ENCODE data around the gene ULK4. TPM values are rescaled to one million over a fixed set of nuclear protein-coding genes. Genes with fewer than 3 reads are reported as not detected.
A peak's percentile ranks its signal among the peaks of the same experiment; 100 is the strongest.
"Not testable (repeated sequence)": the region's sequence is repeated elsewhere in the genome, so short reads cannot be mapped to it uniquely, and the experiment has no call there.

The ULK4 gene
- total RNA-seq, 1 donor from 2014 or later = 10.8 TPM

- DNase-seq = no peak
Measured at GRCh38 chr3:41863024-41863423, 98.9 kb downstream of the ULK4 start.

- not testable (repeated sequence) for DNase-seq
Measured at GRCh38 chr3:41860489-41860888, 101.4 kb downstream of the ULK4 start.

GRCh38 chr3:41854956-41855355 is 106.9 kb downstream of the ULK4 start:
- DNase-seq = no peak

GRCh38 chr3:41853540-41854196 is 108.2 kb downstream of the ULK4 start:
- no peak for DNase-seq

- no peak for DNase-seq
Measured at GRCh38 chr3:41848753-41849574, 112.9 kb downstream of the ULK4 start.

- DNase-seq = no peak
Measured at GRCh38 chr3:41847679-41848078, 114.2 kb downstream of the ULK4 start.

- no peak for DNase-seq
Measured at GRCh38 chr3:41846850-41847249, 115.1 kb downstream of the ULK4 start.

- DNase-seq = no peak
Measured at GRCh38 chr3:41845826-41846225, 116.1 kb downstream of the ULK4 start.

- not testable (repeated sequence) for DNase-seq
Measured at GRCh38 chr3:41844256-41844655, 117.6 kb downstream of the ULK4 start.

GRCh38 chr3:41840936-41841668 is 120.8 kb downstream of the ULK4 start:
- DNase-seq = not testable (repeated sequence)

GRCh38 chr3:41836360-41837134 is 125.4 kb downstream of the ULK4 start:
- no peak for DNase-seq

GRCh38 chr3:41833628-41834027 is 128.3 kb downstream of the ULK4 start:
- no peak for DNase-seq

- DNase-seq = no peak
Measured at GRCh38 chr3:41819236-41819635, 142.7 kb downstream of the ULK4 start.

- no peak for DNase-seq
Measured at GRCh38 chr3:41808618-41809017, 153.3 kb downstream of the ULK4 start.

GRCh38 chr3:41808152-41808551 is 153.8 kb downstream of the ULK4 start:
- peak; percentile 3 for DNase-seq

- DNase-seq = no peak
Measured at GRCh38 chr3:41794748-41795589, 166.9 kb downstream of the ULK4 start.

GRCh38 chr3:41792806-41793205 is 169.1 kb downstream of the ULK4 start:
- no peak for DNase-seq

GRCh38 chr3:41769106-41769505 is 192.8 kb downstream of the ULK4 start:
- DNase-seq = no peak

GRCh38 chr3:41768363-41768762 is 193.5 kb downstream of the ULK4 start:
- DNase-seq = no peak

- not testable (repeated sequence) for DNase-seq
Measured at GRCh38 chr3:41762867-41763266, 199.0 kb downstream of the ULK4 start.

- no peak for DNase-seq
Measured at GRCh38 chr3:41753651-41754050, 208.3 kb downstream of the ULK4 start.
